Astrocyte (in vitro differentiated cells and primary cell): ENCODE data around the gene ARHGAP23.

Source experiments
- CTCF ChIP-seq: IDR thresholded peaks from 2 replicates; pipeline ENCODE4 v1.5.1; 2011; ENCODE audit warnings: low read depth, mild to moderate bottlenecking, inconsistent platforms, low read length, moderate library complexity; ENCODE audit not compliant: insufficient read depth
- EZH2 ChIP-seq: IDR thresholded peaks from 2 replicates; pipeline ENCODE4 v1.6.1; 2012; ENCODE audit warnings: mild to moderate bottlenecking, low read length, inconsistent platforms; ENCODE audit not compliant: insufficient read depth

GRCh38 chr17:38450557-38451029, 22.3 kb downstream of the ARHGAP23 start:
- no peak for TF ChIP-seq CTCF
- TF ChIP-seq EZH2 = no peak
